IPS-15b (cell line): ENCODE data around the gene MPPED1.

Source experiments
- H3K27me3 ChIP-seq: one replicate; pipeline ENCODE4 v1.6.1; 2013; ENCODE audit warnings: low read length; ENCODE audit not compliant: control insufficient read depth, insufficient read depth
- H3K36me3 ChIP-seq: one replicate; pipeline ENCODE4 v1.6.1; 2013; ENCODE audit warnings: low read length; ENCODE audit not compliant: control insufficient read depth, insufficient read depth
- H3K4me1 ChIP-seq: one replicate; pipeline ENCODE4 v1.6.1; 2013; ENCODE audit warnings: mild to moderate bottlenecking, low read length; ENCODE audit not compliant: control insufficient read depth, insufficient read depth
- H3K4me3 ChIP-seq: one replicate; pipeline ENCODE4 v1.5.1; 2013; ENCODE audit warnings: low read depth, low read length
- H3K9ac ChIP-seq: one replicate; pipeline ENCODE4 v1.6.1; 2013; ENCODE audit warnings: low read depth, mild to moderate bottlenecking, low read length
- H3K9me3 ChIP-seq: one replicate; pipeline ENCODE4 v1.6.1; 2013; ENCODE audit warnings: mild to moderate bottlenecking, low read length; ENCODE audit not compliant: control insufficient read depth, insufficient read depth

Gene MPPED1

GRCh38 chr22:43539572-43540528 is 128.0 kb downstream of the MPPED1 start:
- no peaks in the 10 kb centered on the region for H3K36me3 ChIP-seq
- no peaks in the 10 kb centered on the region for H3K4me1 ChIP-seq
- no peaks in the 10 kb centered on the region for H3K9me3 ChIP-seq
- H3K4me3 ChIP-seq: no peak overlapping the region
- no peak overlapping the region for H3K9ac ChIP-seq
- H3K27me3 ChIP-seq: no peaks in the 10 kb centered on the region

GRCh38 chr22:43540529-43540923 is 128.7 kb downstream of the MPPED1 start:
- H3K9ac ChIP-seq: no peak overlapping the region
- no peaks in the 10 kb centered on the region for H3K27me3 ChIP-seq
- H3K36me3 ChIP-seq: no peaks in the 10 kb centered on the region
- H3K9me3 ChIP-seq: no peaks in the 10 kb centered on the region
- H3K4me3 ChIP-seq: no peak overlapping the region
- no peaks in the 10 kb centered on the region for H3K4me1 ChIP-seq

GRCh38 chr22:43541022-43541421 is 129.2 kb downstream of the MPPED1 start:
- H3K4me3 ChIP-seq: no peak overlapping the region
- no peak overlapping the region for H3K9ac ChIP-seq
- no peaks in the 10 kb centered on the region for H3K4me1 ChIP-seq
- no peaks in the 10 kb centered on the region for H3K27me3 ChIP-seq
- H3K9me3 ChIP-seq: no peaks in the 10 kb centered on the region
- H3K36me3 ChIP-seq: no peaks in the 10 kb centered on the region

- Histone ChIP-seq H3K36me3 (no peaks in the 10 kb centered on the region), H3K27me3 (no peaks in the 10 kb centered on the region), H3K4me3 (no peak overlapping the region), H3K9me3 (no peaks in the 10 kb centered on the region), H3K9ac (no peak overlapping the region), H3K4me1 (no peaks in the 10 kb centered on the region)
Measured at GRCh38 chr22:43541462-43542407, 129.9 kb downstream of the MPPED1 start.

- H3K27me3 ChIP-seq: no peaks in the 10 kb centered on the region
- no peaks in the 10 kb centered on the region for H3K36me3 ChIP-seq
- no peak overlapping the region for H3K9ac ChIP-seq
Measured at GRCh38 chr22:43542681-43543521, 131.1 kb downstream of the MPPED1 start.

GRCh38 chr22:43543522-43544288 is 131.9 kb downstream of the MPPED1 start:
- no peaks in the 10 kb centered on the region for H3K27me3 ChIP-seq
- no peak overlapping the region for H3K4me3 ChIP-seq
- H3K4me1 ChIP-seq: no peaks in the 10 kb centered on the region
- no peaks in the 10 kb centered on the region for H3K9me3 ChIP-seq
- no peaks in the 10 kb centered on the region for H3K36me3 ChIP-seq
- no peak overlapping the region for H3K9ac ChIP-seq

More at GRCh38 chr22:43542681-43543521, 131.1 kb downstream of the MPPED1 start:
- Histone ChIP-seq H3K9me3 (no peaks in the 10 kb centered on the region), H3K4me3 (no peak overlapping the region), H3K4me1 (no peaks in the 10 kb centered on the region)

GRCh38 chr22:43544289-43544673 is 132.5 kb downstream of the MPPED1 start:
- H3K27me3 ChIP-seq: no peaks in the 10 kb centered on the region
- H3K36me3 ChIP-seq: no peaks in the 10 kb centered on the region
- no peaks in the 10 kb centered on the region for H3K9me3 ChIP-seq
- no peak overlapping the region for H3K9ac ChIP-seq
- H3K4me1 ChIP-seq: no peaks in the 10 kb centered on the region
- no peak overlapping the region for H3K4me3 ChIP-seq

- Histone ChIP-seq H3K9me3 (no peaks in the 10 kb centered on the region), H3K36me3 (no peaks in the 10 kb centered on the region), H3K4me1 (no peaks in the 10 kb centered on the region), H3K27me3 (no peaks in the 10 kb centered on the region), H3K9ac (no peak overlapping the region), H3K4me3 (no peak overlapping the region)
Measured at GRCh38 chr22:43546186-43546585, 134.4 kb downstream of the MPPED1 start.

GRCh38 chr22:43550024-43550620 is 138.3 kb downstream of the MPPED1 start:
- Histone ChIP-seq H3K36me3 (no peaks in the 10 kb centered on the region), H3K4me1 (no peaks in the 10 kb centered on the region)

GRCh38 chr22:43550672-43551071 is 138.9 kb downstream of the MPPED1 start:
- H3K4me3 ChIP-seq: no peak overlapping the region
- H3K27me3 ChIP-seq: no peaks in the 10 kb centered on the region
- no peaks in the 10 kb centered on the region for H3K36me3 ChIP-seq
- no peak overlapping the region for H3K9ac ChIP-seq
- H3K9me3 ChIP-seq: no peaks in the 10 kb centered on the region
- no peaks in the 10 kb centered on the region for H3K4me1 ChIP-seq

More at GRCh38 chr22:43550024-43550620, 138.3 kb downstream of the MPPED1 start:
- Histone ChIP-seq H3K9ac (no peak overlapping the region), H3K27me3 (no peaks in the 10 kb centered on the region), H3K4me3 (no peak overlapping the region), H3K9me3 (no peaks in the 10 kb centered on the region)
